Gastroesophageal sphincter (tissue), 4 donors: ENCODE data around the gene RAB3D. TPM values are rescaled to one million over a fixed set of nuclear protein-coding genes. Genes with fewer than 3 reads are reported as not detected.
A peak's percentile ranks its signal among the peaks of the same experiment; 100 is the strongest.
"Not testable (repeated sequence)": the region's sequence is repeated elsewhere in the genome, so short reads cannot be mapped to it uniquely, and the experiment has no call there.

Experiments used
- ATAC-seq: fragments of 150-250 bp; one replicate; pipeline ENCODE4 v1.9.1; 2016; ENCODE audit warnings: mild to moderate bottlenecking, moderate library complexity
- H3K27ac ChIP-seq, 4 donors: fragments of 200-600 bp; sonication (generic) in 3 of 4; 1 replicate in 3 of 4; 2 replicates in 1 of 4; pipeline ENCODE4 v1.5.1; 2016 to 2019
- H3K27me3 ChIP-seq: fragments of 200-600 bp; sonication (generic); one replicate; pipeline ENCODE4 v1.5.1; 2019
- H3K36me3 ChIP-seq, 2 donors: fragments of 200-600 bp; sonication (generic); one replicate each; pipeline ENCODE4 v1.5.1; 2019; ENCODE audit warnings: control low read depth in 1 of 2
- H3K4me1 ChIP-seq, 3 donors: fragments of 200-600 bp; sonication (generic); 1 replicate in 2 of 3; 2 replicates in 1 of 3; pipeline ENCODE4 v1.5.1; 2016 to 2019; ENCODE audit warnings: control low read depth in 2 of 3
- H3K4me3 ChIP-seq, 2 donors: fragments of 200-600 bp; sonication (generic); one replicate each; pipeline ENCODE4 v1.5.1; 2019; ENCODE audit warnings: mild to moderate bottlenecking in 1 of 2, moderate library complexity in 1 of 2
- H3K9me3 ChIP-seq, 3 donors: fragments of 200-600 bp; sonication (generic); one replicate each; pipeline ENCODE4 v1.5.1; 2017 to 2019; ENCODE audit warnings: control low read depth in 2 of 3
- EP300 ChIP-seq: sonication (generic); formaldehyde crosslinking; IDR thresholded peaks from one replicate; pipeline ENCODE4 v1.6.1; 2017; ENCODE audit warnings: antibody characterized with exemption, mild to moderate bottlenecking
- POLR2A ChIP-seq, 2 donors: fragments of 450-650 bp; IDR thresholded peaks; one replicate each; pipeline ENCODE4 v1.6.1; 2017; ENCODE audit warnings: antibody characterized with exemption in 2 of 2, mild to moderate bottlenecking in 2 of 2, moderate library complexity in 1 of 2
- POLR2AphosphoS5 ChIP-seq: sonication (generic); formaldehyde crosslinking; IDR thresholded peaks from one replicate; pipeline ENCODE4 v1.6.1; 2017; ENCODE audit warnings: antibody characterized with exemption
- WGBS, 2 donors: methylation state at CpG; one replicate each; pipeline ENCODE4 v1.1.5; 2018; ENCODE audit warnings: low coverage in 1 of 2; 5-methylcytosine and 5-hydroxymethylcytosine counted together
- total RNA-seq, 4 donors: library from RNA; depleted of rRNA; stranded (reverse); fragments of >200 nt; gene quantifications; one replicate each; pipeline ENCODE4 v1.1.0, GENCODE V29; 2016
- TF ChIP-seq, protein P1 (sequence below), 4 experiments: fragments of 200-600 bp in 2 of 4; fragments of 450-650 bp in 2 of 4; sonication (generic) in 1 of 4; IDR thresholded peaks; one replicate each; pipeline ENCODE4 v1.5.1; 2017 to 2019; ENCODE audit warnings: antibody characterized with exemption in 4 of 4, mild to moderate bottlenecking in 2 of 4, moderate library complexity in 2 of 4

The RAB3D gene
- total RNA-seq, 4 donors from 2014 or later = 21.5 to 43.7 (median 28.0) TPM

DNA sequence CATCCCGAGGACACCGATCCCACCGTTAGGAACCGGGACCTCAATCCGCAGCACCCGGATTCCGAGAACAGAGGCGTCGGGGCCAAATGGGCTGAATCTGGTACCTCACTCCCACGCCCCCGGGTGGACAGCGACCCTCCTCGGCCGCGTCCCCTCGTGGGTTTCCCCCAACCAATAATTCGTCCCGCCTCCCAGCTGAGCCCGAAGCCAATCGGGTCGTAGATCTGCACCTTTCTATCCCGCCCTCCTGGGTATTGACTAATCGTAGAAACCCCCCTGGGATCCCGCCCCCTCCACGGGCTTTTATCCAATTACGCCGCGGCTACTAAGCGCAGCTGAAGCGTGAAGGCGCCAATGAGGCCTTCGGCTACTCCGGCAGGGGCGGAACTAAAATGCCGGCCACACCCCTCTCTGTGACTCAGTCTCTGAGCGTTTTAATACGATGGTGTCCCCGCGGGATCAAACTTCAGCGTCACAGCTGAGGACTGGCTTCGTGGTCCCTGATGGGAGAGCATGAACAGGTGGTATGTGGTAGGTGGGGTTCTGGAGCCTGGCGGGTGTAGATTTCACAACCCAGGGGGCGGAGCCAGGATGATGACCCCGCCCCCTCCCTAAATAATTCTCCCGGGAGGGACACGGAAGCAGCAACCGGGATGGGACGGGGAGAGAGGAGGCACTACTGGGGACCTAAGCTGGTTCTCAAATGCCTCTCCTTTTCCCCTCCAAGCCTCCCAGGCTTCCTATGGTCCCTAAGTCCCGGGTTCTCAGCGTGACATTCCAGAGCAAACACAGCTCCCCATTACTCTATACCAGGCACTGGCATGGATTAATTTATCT is 6.9 kb upstream of the RAB3D start, which contains the start of the genes CCDC159 and TMEM205:
Gene CCDC159, plus strand, starts transcription at position 416 of the 837 bp plus-strand sequence. Its CDS starts 88 bp downstream, at position 504.
Gene TMEM205, minus strand, starts transcription at position 165 of the 837 bp plus-strand sequence. CDS start 649 bp downstream, outside the sequence.
- Histone ChIP-seq H3K4me1 (peaks cover 0 to 45% (median 21%) of the 10 kb centered on the region in 3 donors), H3K36me3 (peaks cover 0 to 32% of the 10 kb centered on the region in 2 donors), H3K9me3 (peaks cover 0 to 8% (median 0%) of the 10 kb centered on the region in 3 donors), H3K4me3 (peak within 1 kb of the TSS; percentile 74), H3K27ac (peak within 1 kb of the TSS; percentile 83 to 96 (median 90)), H3K27me3 (no peaks in the 10 kb centered on the region)
- WGBS, 2 donors = 0 to 3% methylated on average over 6 to 11 of the region's 50 CpGs
- peak; percentile 97 for ATAC-seq
- TF ChIP-seq, protein P1, sequence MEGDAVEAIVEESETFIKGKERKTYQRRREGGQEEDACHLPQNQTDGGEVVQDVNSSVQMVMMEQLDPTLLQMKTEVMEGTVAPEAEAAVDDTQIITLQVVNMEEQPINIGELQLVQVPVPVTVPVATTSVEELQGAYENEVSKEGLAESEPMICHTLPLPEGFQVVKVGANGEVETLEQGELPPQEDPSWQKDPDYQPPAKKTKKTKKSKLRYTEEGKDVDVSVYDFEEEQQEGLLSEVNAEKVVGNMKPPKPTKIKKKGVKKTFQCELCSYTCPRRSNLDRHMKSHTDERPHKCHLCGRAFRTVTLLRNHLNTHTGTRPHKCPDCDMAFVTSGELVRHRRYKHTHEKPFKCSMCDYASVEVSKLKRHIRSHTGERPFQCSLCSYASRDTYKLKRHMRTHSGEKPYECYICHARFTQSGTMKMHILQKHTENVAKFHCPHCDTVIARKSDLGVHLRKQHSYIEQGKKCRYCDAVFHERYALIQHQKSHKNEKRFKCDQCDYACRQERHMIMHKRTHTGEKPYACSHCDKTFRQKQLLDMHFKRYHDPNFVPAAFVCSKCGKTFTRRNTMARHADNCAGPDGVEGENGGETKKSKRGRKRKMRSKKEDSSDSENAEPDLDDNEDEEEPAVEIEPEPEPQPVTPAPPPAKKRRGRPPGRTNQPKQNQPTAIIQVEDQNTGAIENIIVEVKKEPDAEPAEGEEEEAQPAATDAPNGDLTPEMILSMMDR (IDR thresholded peaks at IDR 0.05) = no peak
- peak; percentile 86 for TF ChIP-seq POLR2AphosphoS5
- TF ChIP-seq POLR2A (IDR thresholded peaks at IDR 0.05) = peak; percentile 47 to 75
- no peak for TF ChIP-seq EP300

DNA sequence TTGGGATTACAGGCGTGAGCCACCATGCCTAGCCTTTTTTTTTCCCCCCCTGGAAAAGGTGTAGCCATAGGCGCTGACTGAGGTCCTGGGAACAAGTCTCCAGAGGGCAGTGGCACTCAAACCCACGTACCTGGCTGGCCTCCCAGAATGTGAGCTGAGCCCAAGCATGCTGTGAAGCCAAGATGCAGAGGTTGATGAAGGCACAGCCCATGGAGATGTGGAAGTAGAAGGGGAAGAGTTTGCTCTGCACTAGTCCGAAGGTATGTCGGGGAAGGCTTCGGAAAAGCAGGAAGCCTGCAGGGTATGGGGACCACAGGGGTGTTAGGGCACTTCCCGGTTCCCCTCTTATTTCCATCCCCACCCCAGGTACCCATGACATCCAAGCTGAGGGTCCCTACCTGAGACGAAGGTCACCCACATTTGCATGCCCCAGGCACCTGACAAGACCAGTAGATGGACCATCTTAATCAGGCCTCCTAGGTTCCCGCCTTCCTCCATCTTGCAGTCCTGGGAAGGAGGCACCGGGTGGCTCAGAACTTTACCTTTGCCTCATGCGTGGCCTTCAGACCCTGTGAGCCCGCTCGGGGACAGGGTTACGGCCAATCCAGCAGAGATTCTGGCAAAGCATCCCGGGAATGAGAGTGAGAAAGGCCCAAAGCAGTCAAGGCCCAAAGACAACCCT is 5.8 kb upstream of the RAB3D start:
- Histone ChIP-seq H3K4me3 (peak overlapping the region; percentile 74), H3K9me3 (peaks cover 0 to 8% (median 0%) of the 10 kb centered on the region in 3 donors), H3K4me1 (peaks cover 0 to 47% (median 21%) of the 10 kb centered on the region in 3 donors), H3K27ac (peak overlapping the region; percentile 83 to 96 (median 90)), H3K36me3 (peaks cover 0 to 33% of the 10 kb centered on the region in 2 donors), H3K27me3 (no peaks in the 10 kb centered on the region)
- WGBS, 2 donors = 50 to 75% methylated on average over 5 of the region's 15 CpGs
- no peak for ATAC-seq
- TF ChIP-seq, protein P1 (IDR thresholded peaks at IDR 0.05) = no peak
- TF ChIP-seq POLR2A (IDR thresholded peaks at IDR 0.05) = no peak
- no peak for TF ChIP-seq POLR2AphosphoS5
- no peak for TF ChIP-seq EP300

DNA sequence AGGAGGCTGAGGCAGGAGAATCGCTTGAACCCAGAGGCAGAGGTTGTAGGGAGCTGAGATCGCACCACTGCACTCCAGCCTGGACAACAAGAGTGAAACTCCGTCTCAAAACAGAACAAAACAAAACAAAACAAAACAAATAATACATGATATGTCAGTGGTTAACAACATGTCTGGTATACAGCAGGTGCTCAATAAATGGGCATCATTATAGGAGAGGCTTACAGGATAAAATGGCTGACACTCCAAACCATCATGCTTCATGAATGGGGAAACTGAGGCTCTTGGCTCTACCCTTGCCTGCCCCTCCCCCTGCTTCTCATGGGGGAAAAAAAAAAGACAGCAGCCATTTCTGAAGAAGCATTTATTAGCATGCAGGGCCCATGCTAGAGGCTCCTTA is 3.0 kb upstream of the RAB3D start:
- WGBS, 2 donors = 78 to 89% methylated on average over 3 of the region's 3 CpGs
- peaks cover 0 to 25% of the 10 kb centered on the region in 2 donors for H3K36me3 ChIP-seq
- TF ChIP-seq POLR2AphosphoS5 = no peak
- no peak for TF ChIP-seq POLR2A (IDR thresholded peaks at IDR 0.05)
- TF ChIP-seq, protein P1 (IDR thresholded peaks at IDR 0.05) = no peak
- TF ChIP-seq EP300 = no peak

DNA sequence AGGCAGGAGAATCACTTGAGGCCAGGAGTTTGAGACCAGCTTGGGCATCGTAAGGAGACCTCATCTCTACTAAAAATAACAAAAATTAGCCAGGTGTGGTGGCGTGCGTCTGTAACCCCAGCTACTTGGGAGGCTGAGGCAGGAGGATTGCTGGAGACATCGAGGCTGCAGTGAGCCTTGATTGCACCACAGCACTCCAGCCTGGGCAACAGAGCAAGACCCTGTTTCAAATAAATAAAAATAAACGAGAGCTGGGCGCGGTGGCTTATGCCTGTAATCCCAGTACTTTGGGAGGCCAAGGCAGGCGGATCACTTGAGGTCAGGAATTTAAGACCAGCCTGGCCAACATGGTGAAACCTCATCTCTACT is 626 bp upstream of the RAB3D start:
- H3K27me3 ChIP-seq, H3K9me3 ChIP-seq, ATAC-seq: not testable (repeated sequence)
- Histone ChIP-seq H3K27ac (peak overlapping the region in 3 of 4 donors; percentile 84 to 88 (median 84)), H3K4me1 (peaks cover 0 to 56% (median 23%) of the 10 kb centered on the region in 3 donors), H3K36me3 (peaks cover 0 to 48% of the 10 kb centered on the region in 2 donors), H3K4me3 (peak overlapping the region in 1 of 2 donors; percentile 81)
- 77 to 78% methylated on average over 6 of the region's 8 CpGs for WGBS, 2 donors

More for the DNA sequence above, 3.0 kb upstream of the RAB3D start:
- ATAC-seq = no peak
- H3K9me3 ChIP-seq = no peaks in the 10 kb centered on the region
- H3K27me3 ChIP-seq = no peaks in the 10 kb centered on the region
- H3K27ac ChIP-seq = peak overlapping the region in 1 of 4 donors; percentile 83
- H3K4me3 ChIP-seq = no peak overlapping the region
- peaks cover 0 to 69% (median 33%) of the 10 kb centered on the region in 3 donors for H3K4me1 ChIP-seq

DNA sequence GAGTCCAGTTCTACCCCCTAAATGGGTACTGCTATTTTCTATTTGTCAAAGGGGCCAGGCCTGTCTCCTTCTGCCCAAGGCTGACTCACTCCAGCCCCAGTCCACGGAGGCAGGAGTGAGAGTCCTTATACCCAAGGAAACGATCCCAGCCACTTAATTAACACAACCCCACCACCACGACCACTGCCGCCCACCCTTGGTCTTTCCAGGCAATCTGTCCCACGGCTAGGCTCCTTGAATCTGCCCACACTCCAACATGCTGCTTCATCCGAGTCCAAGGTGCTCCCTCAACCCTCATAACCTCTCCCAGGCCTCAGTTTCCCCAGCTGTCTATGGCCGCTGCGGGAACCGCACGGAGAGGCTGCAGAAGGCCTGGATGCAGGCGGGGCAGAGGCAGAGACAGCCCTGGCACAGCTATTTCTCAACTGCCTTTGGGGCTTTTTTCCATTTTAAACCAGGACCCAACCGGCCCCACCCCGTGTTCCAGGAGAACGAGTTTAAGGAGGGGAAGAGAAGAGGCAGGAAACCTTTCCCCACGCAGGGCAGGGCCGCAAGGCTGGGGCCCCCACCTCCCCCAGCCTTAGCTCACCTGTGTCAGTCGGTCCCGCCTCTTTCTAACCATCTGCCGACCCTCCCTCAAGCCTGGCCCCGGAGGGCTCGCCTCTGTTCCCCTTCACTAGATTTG is 746 bp downstream of the RAB3D start:
- peaks cover 0 to 62% of the 10 kb centered on the region in 2 donors for H3K36me3 ChIP-seq
- peak; percentile 14 for ATAC-seq
- TF ChIP-seq, protein P1 (IDR thresholded peaks at IDR 0.05) = no peak
- no peak for TF ChIP-seq POLR2A (IDR thresholded peaks at IDR 0.05)
- no peak for TF ChIP-seq EP300
- no peak for TF ChIP-seq POLR2AphosphoS5

More for the DNA sequence above, 746 bp downstream of the RAB3D start:
- Histone ChIP-seq H3K4me1 (peaks cover 0 to 43% (median 13%) of the 10 kb centered on the region in 3 donors), H3K27ac (peak overlapping the region; percentile 24 to 88 (median 84)), H3K9me3 (no peaks in the 10 kb centered on the region), H3K4me3 (peak overlapping the region; percentile 67 to 81), H3K27me3 (no peaks in the 10 kb centered on the region)
- WGBS, 2 donors = 13 to 39% methylated on average over 3 to 8 of the region's 21 CpGs
